ENCODE results near the gene ZHX3.
A peak's percentile ranks its signal among the peaks of the same experiment; 100 is the strongest.

The ZHX3 gene

GRCh38 chr20:41180599-41181333 lies 136.8 kb downstream of the ZHX3 start:
- no peak for DNase-seq

GRCh38 chr20:41179961-41180360 lies 137.6 kb downstream of the ZHX3 start:
- DNase-seq, result no peak

GRCh38 chr20:41178904-41179432 lies 138.6 kb downstream of the ZHX3 start:
- no peak for DNase-seq

- DNase-seq, result no peak
Observed at GRCh38 chr20:41178495-41178894, 139.0 kb downstream of the ZHX3 start.

- DNase-seq, result peak; percentile 97
Observed at GRCh38 chr20:41177636-41178035, 139.9 kb downstream of the ZHX3 start.

GRCh38 chr20:41176711-41177552 lies 140.6 kb downstream of the ZHX3 start:
- no peak for DNase-seq

GRCh38 chr20:41175727-41176330 lies 141.7 kb downstream of the ZHX3 start:
- DNase-seq, result no peak

- no peak for DNase-seq
Observed at GRCh38 chr20:41175201-41175651, 142.3 kb downstream of the ZHX3 start.

- DNase-seq, result peak; percentile 46
Observed at GRCh38 chr20:41174782-41175181, 142.7 kb downstream of the ZHX3 start.

- DNase-seq, result no peak
Observed at GRCh38 chr20:41174373-41174772, 143.2 kb downstream of the ZHX3 start.

GRCh38 chr20:41173791-41174341 lies 143.7 kb downstream of the ZHX3 start:
- DNase-seq, result no peak

GRCh38 chr20:41173161-41173721 lies 144.3 kb downstream of the ZHX3 start:
- peak; percentile 76 for DNase-seq

GRCh38 chr20:41172296-41173140 lies 145.0 kb downstream of the ZHX3 start:
- no peak for DNase-seq

GRCh38 chr20:41171736-41172295 lies 145.7 kb downstream of the ZHX3 start:
- no peak for DNase-seq

GRCh38 chr20:41170386-41171105 lies 147.0 kb downstream of the ZHX3 start:
- no peak for DNase-seq

- DNase-seq, result peak; percentile 65
Observed at GRCh38 chr20:41169791-41170351, 147.7 kb downstream of the ZHX3 start.

GRCh38 chr20:41169162-41169690 lies 148.3 kb downstream of the ZHX3 start:
- DNase-seq, result no peak

GRCh38 chr20:41168281-41169161 lies 149.0 kb downstream of the ZHX3 start:
- no peak for DNase-seq

Data from EL (cell line).